ENCODE data around the gene MLLT10.
"Not testable (repeated sequence)": the region's sequence is repeated elsewhere in the genome, so short reads cannot be mapped to it uniquely, and the experiment has no call there.

The MLLT10 gene

GRCh38 chr10:21692916-21693315, 158.9 kb downstream of the MLLT10 start:
- no peak for DNase-seq (ENCODE audit: extremely low read depth in 1 of 2, low read depth in 1 of 2)

- no peak for DNase-seq (ENCODE audit: extremely low read depth in 1 of 2, low read depth in 1 of 2)
Observed at GRCh38 chr10:21693418-21693817, 159.4 kb downstream of the MLLT10 start.

GRCh38 chr10:21694631-21695030, 160.6 kb downstream of the MLLT10 start:
- no peak for DNase-seq (ENCODE audit: extremely low read depth in 1 of 2, low read depth in 1 of 2)

- no peak for DNase-seq (ENCODE audit: extremely low read depth in 1 of 2, low read depth in 1 of 2)
Observed at GRCh38 chr10:21696302-21696701, 162.3 kb downstream of the MLLT10 start.

GRCh38 chr10:21699575-21699974, 165.5 kb downstream of the MLLT10 start:
- no peak for DNase-seq (ENCODE audit: extremely low read depth in 1 of 2, low read depth in 1 of 2)

- no peak for DNase-seq (ENCODE audit: extremely low read depth in 1 of 2, low read depth in 1 of 2)
Observed at GRCh38 chr10:21700474-21700873, 166.4 kb downstream of the MLLT10 start.

GRCh38 chr10:21702633-21703111, 168.6 kb downstream of the MLLT10 start:
- DNase-seq (ENCODE audit: extremely low read depth in 1 of 2, low read depth in 1 of 2), result no peak

GRCh38 chr10:21705142-21705827, 171.3 kb downstream of the MLLT10 start:
- DNase-seq (ENCODE audit: extremely low read depth in 1 of 2, low read depth in 1 of 2), result no peak

GRCh38 chr10:21705828-21706176, 171.8 kb downstream of the MLLT10 start:
- DNase-seq (ENCODE audit: extremely low read depth in 1 of 2, low read depth in 1 of 2), result no peak

- DNase-seq (ENCODE audit: extremely low read depth in 1 of 2, low read depth in 1 of 2), result no peak
Observed at GRCh38 chr10:21707498-21707897, 173.5 kb downstream of the MLLT10 start.

- no peak for DNase-seq (ENCODE audit: extremely low read depth in 1 of 2, low read depth in 1 of 2)
Observed at GRCh38 chr10:21712975-21713374, 178.9 kb downstream of the MLLT10 start.

GRCh38 chr10:21715531-21716195, 181.6 kb downstream of the MLLT10 start:
- DNase-seq (ENCODE audit: extremely low read depth in 1 of 2, low read depth in 1 of 2), result no peak

- not testable (repeated sequence) for DNase-seq (ENCODE audit: extremely low read depth in 1 of 2, low read depth in 1 of 2)
Observed at GRCh38 chr10:21717437-21718054, 183.5 kb downstream of the MLLT10 start.

- DNase-seq (ENCODE audit: extremely low read depth in 1 of 2, low read depth in 1 of 2), result no peak
Observed at GRCh38 chr10:21719502-21719901, 185.5 kb downstream of the MLLT10 start.

- no peak for DNase-seq (ENCODE audit: extremely low read depth in 1 of 2, low read depth in 1 of 2)
Observed at GRCh38 chr10:21720090-21720489, 186.1 kb downstream of the MLLT10 start.

GRCh38 chr10:21721000-21721665, 187.1 kb downstream of the MLLT10 start:
- DNase-seq (ENCODE audit: extremely low read depth in 1 of 2, low read depth in 1 of 2), result no peak

- DNase-seq (ENCODE audit: extremely low read depth in 1 of 2, low read depth in 1 of 2), result no peak
Observed at GRCh38 chr10:21722209-21722608, 188.2 kb downstream of the MLLT10 start.

- DNase-seq (ENCODE audit: extremely low read depth in 1 of 2, low read depth in 1 of 2), result no peak
Observed at GRCh38 chr10:21724020-21724589, 190.1 kb downstream of the MLLT10 start.

GRCh38 chr10:21724687-21725367, 190.8 kb downstream of the MLLT10 start:
- DNase-seq (ENCODE audit: extremely low read depth in 1 of 2, low read depth in 1 of 2), result peak in 1 of 2 donors; percentile 7

GRCh38 chr10:21726601-21727225, 192.7 kb downstream of the MLLT10 start:
- DNase-seq (ENCODE audit: extremely low read depth in 1 of 2, low read depth in 1 of 2), result no peak

Data from activated CD8-positive, alpha-beta memory T cell treated with anti-CD3 and anti-CD28 coated beads for 1 hour (primary cell).